Left lung (tissue), 10 donors: ENCODE data around the gene FASTK. TPM values are rescaled to one million over a fixed set of nuclear protein-coding genes. Genes with fewer than 3 reads are reported as not detected.
"Not testable (repeated sequence)": the region's sequence is repeated elsewhere in the genome, so short reads cannot be mapped to it uniquely, and the experiment has no call there.

Experiments used
- ATAC-seq: fragments of 200-7000 bp; cut with Tn5 transposase; one replicate; pipeline ENCODE4 v1.9.1; 2020; ENCODE audit warnings: moderate library complexity
- DNase-seq, 4 donors: peaks; one replicate each; pipeline ENCODE4 v3.0.0-alpha.2; 2013 to 2020
- H3K27ac ChIP-seq, 2 donors: fragments of 200-600 bp; sonication (generic) in 1 of 2; one replicate each; pipeline versions ENCODE4 v1.5.0 to v1.8.0; 2020 to 2021
- H3K27me3 ChIP-seq, 2 donors: fragments of 200-600 bp; sonication (generic) in 1 of 2; one replicate each; pipeline versions ENCODE4 v1.5.0 to v1.8.0; 2020 to 2021
- H3K36me3 ChIP-seq, 2 donors: fragments of 200-600 bp; sonication (generic) in 1 of 2; one replicate each; pipeline versions ENCODE4 v1.5.0 to v1.8.0; 2020 to 2021
- H3K4me1 ChIP-seq, 2 donors: fragments of 200-600 bp; one replicate each; pipeline ENCODE4 v1.8.0; 2021
- H3K4me3 ChIP-seq, 2 donors: fragments of 200-600 bp; sonication (generic) in 1 of 2; one replicate each; pipeline versions ENCODE4 v1.5.0 to v1.8.0; 2020 to 2021; ENCODE audit warnings: mild to moderate bottlenecking in 1 of 2
- H3K9me3 ChIP-seq, 2 donors: fragments of 200-600 bp; sonication (generic) in 1 of 2; one replicate each; pipeline versions ENCODE4 v1.5.0 to v1.8.0; 2020 to 2021
- intact Hi-C, 2 donors: fragments of 100-400 bp; cut with DNase I; formaldehyde crosslinking; loops; one replicate each; pipeline versions ENCODE4 v1.11.2 to v1.14.2; 2022
- polyA plus RNA-seq, 6 donors: library from polyadenylated mRNA; unstranded; fragments of 120-200 nt; gene quantifications; one replicate each; pipeline ENCODE4 v1.2.1, GENCODE V29; 2013; ENCODE audit not compliant: insufficient read length in 6 of 6
- total RNA-seq, 2 donors: library from RNA; stranded (reverse); fragmentation: NEBNext Ultra II Directional; extraction: Animal tissue kit (Norgen Biotek cat#: 25700); gene quantifications; one replicate each; pipeline ENCODE4 v1.2.1, GENCODE V29; 2021
- TF ChIP-seq, protein P1 (sequence below), 2 donors: fragments of 200-600 bp; sonication (generic) in 1 of 2; IDR thresholded peaks; one replicate each; pipeline versions ENCODE4 v1.5.0 to v1.8.0; 2021; ENCODE audit warnings: antibody characterized with exemption in 2 of 2
- donor health status: DM: no; HTN: yes; CAD: no.
- donor health status: DM: no; HTN: no; CAD: no.

FASTK gene
- total and polyA plus RNA-seq, 8 donors, result 38.2 to 65.7 (median 54.1) TPM

DNA sequence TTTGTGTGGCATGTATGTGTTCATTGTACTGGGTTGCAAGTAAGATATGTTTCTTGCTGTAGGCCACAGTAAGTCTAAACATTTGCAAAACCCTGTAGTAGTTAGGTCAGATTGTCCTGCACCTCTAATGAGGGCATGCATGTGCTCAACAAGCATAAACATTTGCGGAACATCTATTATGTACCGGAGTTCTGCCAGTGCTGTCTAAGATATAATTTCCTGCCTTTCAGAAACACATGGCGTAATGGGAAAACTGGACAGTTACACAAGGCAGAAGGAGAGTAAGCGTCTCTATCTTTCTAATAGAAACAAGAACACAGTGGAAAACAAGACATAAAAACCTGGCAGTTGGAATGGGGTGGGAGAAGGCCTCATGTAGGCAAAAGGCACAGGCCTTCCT lies 49.6 kb downstream of the FASTK start:
- DNase-seq (no peak), ATAC-seq (no peak)
- TF ChIP-seq, protein P1, sequence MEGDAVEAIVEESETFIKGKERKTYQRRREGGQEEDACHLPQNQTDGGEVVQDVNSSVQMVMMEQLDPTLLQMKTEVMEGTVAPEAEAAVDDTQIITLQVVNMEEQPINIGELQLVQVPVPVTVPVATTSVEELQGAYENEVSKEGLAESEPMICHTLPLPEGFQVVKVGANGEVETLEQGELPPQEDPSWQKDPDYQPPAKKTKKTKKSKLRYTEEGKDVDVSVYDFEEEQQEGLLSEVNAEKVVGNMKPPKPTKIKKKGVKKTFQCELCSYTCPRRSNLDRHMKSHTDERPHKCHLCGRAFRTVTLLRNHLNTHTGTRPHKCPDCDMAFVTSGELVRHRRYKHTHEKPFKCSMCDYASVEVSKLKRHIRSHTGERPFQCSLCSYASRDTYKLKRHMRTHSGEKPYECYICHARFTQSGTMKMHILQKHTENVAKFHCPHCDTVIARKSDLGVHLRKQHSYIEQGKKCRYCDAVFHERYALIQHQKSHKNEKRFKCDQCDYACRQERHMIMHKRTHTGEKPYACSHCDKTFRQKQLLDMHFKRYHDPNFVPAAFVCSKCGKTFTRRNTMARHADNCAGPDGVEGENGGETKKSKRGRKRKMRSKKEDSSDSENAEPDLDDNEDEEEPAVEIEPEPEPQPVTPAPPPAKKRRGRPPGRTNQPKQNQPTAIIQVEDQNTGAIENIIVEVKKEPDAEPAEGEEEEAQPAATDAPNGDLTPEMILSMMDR (IDR thresholded peaks at IDR 0.05), result no peak
- no peaks in the 10 kb centered on the region for H3K9me3 ChIP-seq
- no peak overlapping the region for H3K4me3 ChIP-seq
- peaks cover 8 to 11% of the 10 kb centered on the region in 2 donors for H3K4me1 ChIP-seq
- no peak overlapping the region for H3K27ac ChIP-seq
- H3K36me3 ChIP-seq, result peaks cover 0 to 27% of the 10 kb centered on the region in 2 donors
- H3K27me3 ChIP-seq, result no peaks in the 10 kb centered on the region
- intact Hi-C loops, result no loop called here

DNA sequence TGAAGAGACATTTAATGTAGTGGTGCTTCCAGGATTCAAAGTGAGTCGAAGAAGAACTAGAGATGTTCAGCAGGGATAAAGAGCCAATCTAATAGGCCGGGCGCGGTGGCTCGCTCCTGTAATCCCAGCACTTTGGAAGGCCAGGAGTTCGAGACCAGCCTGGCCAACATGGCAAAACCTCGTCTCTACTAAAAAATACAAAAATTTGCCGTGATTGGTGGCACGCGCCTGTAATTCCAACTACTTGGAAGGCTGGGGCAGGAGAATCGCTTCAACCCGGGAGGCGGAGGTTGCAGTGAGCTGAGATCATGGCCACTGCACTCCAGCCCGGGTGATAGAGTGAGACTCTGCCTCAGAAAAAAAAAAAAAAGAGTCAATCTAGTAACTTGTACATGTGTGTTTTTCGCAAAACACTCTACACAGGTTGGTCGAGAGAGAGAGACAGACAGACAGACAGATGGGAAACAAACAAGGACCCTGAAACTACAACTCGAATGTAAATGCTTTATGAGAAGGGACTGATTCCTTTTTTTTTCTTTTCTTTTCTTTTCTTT lies 51.6 kb downstream of the FASTK start:
- Histone ChIP-seq H3K36me3 (peaks cover 0 to 7% of the 10 kb centered on the region in 2 donors), H3K27me3 (no peaks in the 10 kb centered on the region), H3K4me1 (peaks cover 8 to 11% of the 10 kb centered on the region in 2 donors), H3K4me3 (peak overlapping the region; percentile 65 to 75), H3K27ac (peak overlapping the region; percentile 81 to 89), H3K9me3 (no peaks in the 10 kb centered on the region)
- TF ChIP-seq, protein P1 (IDR thresholded peaks at IDR 0.05), result no peak
- intact Hi-C loops, result no loop called here
- ATAC-seq, result no peak
- DNase-seq, result no peak

- DNase-seq, result peak; percentile 97 to 100 (median 98)
- TF ChIP-seq, protein P1 (IDR thresholded peaks at IDR 0.05), result peak; percentile 24 to 36
- H3K4me1 ChIP-seq, result peaks cover 8 to 11% of the 10 kb centered on the region in 2 donors
- peaks cover 0 to 6% of the 10 kb centered on the region in 2 donors for H3K27me3 ChIP-seq
- H3K9me3 ChIP-seq, result no peaks in the 10 kb centered on the region
- peak within 1 kb of the TSS; percentile 65 to 75 for H3K4me3 ChIP-seq
- H3K27ac ChIP-seq, result peak within 1 kb of the TSS; percentile 81 to 89
- peaks cover 0 to under 1% of the 10 kb centered on the region in 2 donors for H3K36me3 ChIP-seq
- intact Hi-C loops, result no loop called here
- ATAC-seq, result peak; percentile 95
Observed at GRCh38 chr7:151028131-151028947, 52.3 kb downstream of the FASTK start, which contains the start of gene ABCB8. Gene ABCB8 (plus strand): TSS chr7:151028450. CDS start chr7:151028516, 66 bp downstream.

- H3K9me3 ChIP-seq, H3K27me3 ChIP-seq, ATAC-seq, DNase-seq, intact Hi-C loops, H3K36me3 ChIP-seq: not testable (repeated sequence)
- peaks cover 8 to 11% of the 10 kb centered on the region in 2 donors for H3K4me1 ChIP-seq
- peak overlapping the region; percentile 81 to 89 for H3K27ac ChIP-seq
- peak overlapping the region; percentile 65 to 75 for H3K4me3 ChIP-seq
Observed at GRCh38 chr7:151027728-151028130, 52.9 kb downstream of the FASTK start.

GRCh38 chr7:151026771-151027727 lies 53.6 kb downstream of the FASTK start:
- ATAC-seq, H3K36me3 ChIP-seq, H3K9me3 ChIP-seq, intact Hi-C loops, DNase-seq: not testable (repeated sequence)
- Histone ChIP-seq H3K4me1 (peaks cover 8 to 11% of the 10 kb centered on the region in 2 donors), H3K27ac (peak overlapping the region; percentile 81 to 89), H3K4me3 (peak overlapping the region; percentile 65 to 75), H3K27me3 (peaks cover 0 to 14% of the 10 kb centered on the region in 2 donors)

Other genes with a start within 250 kb of the FASTK start
- under 1 TPM; 0.34 to 0.70 TPM for gene AOC1, start 228.3 kb downstream of the FASTK start, total RNA-seq
- gene AOC1, start 228.3 kb downstream of the FASTK start, polyA plus RNA-seq, result 1 to 10 TPM in 2 of 6 donors, under 1 TPM in 4; 0.47 to 1.2 (median 0.69) TPM
- gene KCNH2, start 102.5 kb downstream of the FASTK start, total RNA-seq, result 1 to 10 TPM in 1 of 2 donors, under 1 TPM in 1; 0.82 to 1.3 TPM
- gene KCNH2, start 102.5 kb downstream of the FASTK start, polyA plus RNA-seq, result 1 to 10 TPM; 2.8 to 5.3 (median 4.3) TPM
- 10 to 100 TPM; 12.1 to 21.8 TPM for gene NOS3, start 89.8 kb downstream of the FASTK start, total RNA-seq
- gene NOS3, start 89.8 kb downstream of the FASTK start, polyA plus RNA-seq, result 10 to 100 TPM in 2 of 6 donors, 1 to 10 TPM in 4; 7.5 to 11.3 (median 9.7) TPM
- gene ATG9B, start 56.3 kb downstream of the FASTK start, total RNA-seq, result under 1 TPM; 0.68 to 0.70 TPM
- gene ATG9B, start 56.3 kb downstream of the FASTK start, polyA plus RNA-seq, result 1 to 10 TPM; 3.4 to 7.1 (median 3.8) TPM
- 10 to 100 TPM; 47.5 to 52.1 TPM for gene ABCB8, start 52.4 kb downstream of the FASTK start, total RNA-seq
- gene ABCB8, start 52.4 kb downstream of the FASTK start, polyA plus RNA-seq, result 10 to 100 TPM; 20.5 to 32.8 (median 22.4) TPM
- 1 to 10 TPM; 2.7 to 3.5 TPM for gene ASIC3, start 32.3 kb downstream of the FASTK start, total RNA-seq
- 1 to 10 TPM; 2.3 to 6.0 (median 3.4) TPM for gene ASIC3, start 32.3 kb downstream of the FASTK start, polyA plus RNA-seq
- 10 to 100 TPM; 15.6 to 17.1 TPM for gene CDK5, start 22.9 kb downstream of the FASTK start, total RNA-seq
- 10 to 100 TPM; 13.8 to 15.7 (median 14.3) TPM for gene CDK5, start 22.9 kb downstream of the FASTK start, polyA plus RNA-seq
- 100 to 1,000 TPM; 191 to 205 TPM for gene SLC4A2, start 21.2 kb downstream of the FASTK start, total RNA-seq
- 100 to 1,000 TPM in 3 of 6 donors, 10 to 100 TPM in 3; 81.7 to 134 (median 100) TPM for gene SLC4A2, start 21.2 kb downstream of the FASTK start, polyA plus RNA-seq
- gene TMUB1, start 2.7 kb upstream of the FASTK start, total RNA-seq, result 10 to 100 TPM; 39.6 to 49.1 TPM
- 10 to 100 TPM; 21.2 to 30.9 (median 23.0) TPM for gene TMUB1, start 2.7 kb upstream of the FASTK start, polyA plus RNA-seq
- gene AGAP3, start 5.7 kb upstream of the FASTK start, total RNA-seq, result 100 to 1,000 TPM; 161 to 167 TPM
- 100 to 1,000 TPM in 2 of 6 donors, 10 to 100 TPM in 4; 83.3 to 103 (median 98.7) TPM for gene AGAP3, start 5.7 kb upstream of the FASTK start, polyA plus RNA-seq
- gene GBX1, start 86.9 kb upstream of the FASTK start, total RNA-seq, result not detected
- gene GBX1, start 86.9 kb upstream of the FASTK start, polyA plus RNA-seq, result under 1 TPM in 3 of 6 donors, not detected in 3; 0.24 to 0.42 (median 0.28) TPM
- gene ASB10, start 106.4 kb upstream of the FASTK start, total RNA-seq, result not detected
- not detected for gene ASB10, start 106.4 kb upstream of the FASTK start, polyA plus RNA-seq
- gene H2BK1, start 129.7 kb upstream of the FASTK start, total RNA-seq, result not detected
- not detected for gene H2BK1, start 129.7 kb upstream of the FASTK start, polyA plus RNA-seq
- gene ABCF2, start 146.4 kb upstream of the FASTK start, total RNA-seq, result 10 to 100 TPM; 27.1 to 40.6 TPM
- gene ABCF2, start 146.4 kb upstream of the FASTK start, polyA plus RNA-seq, result 10 to 100 TPM; 20.3 to 31.6 (median 24.1) TPM
- 10 to 100 TPM; 44.0 to 53.8 TPM for gene CHPF2, start 151.7 kb upstream of the FASTK start, total RNA-seq
- gene CHPF2, start 151.7 kb upstream of the FASTK start, polyA plus RNA-seq, result 10 to 100 TPM; 18.1 to 30.9 (median 21.5) TPM
- 10 to 100 TPM; 45.5 to 49.4 TPM for gene SMARCD3, start 167.9 kb upstream of the FASTK start, total RNA-seq
- gene SMARCD3, start 167.9 kb upstream of the FASTK start, polyA plus RNA-seq, result 100 to 1,000 TPM in 4 of 6 donors, 10 to 100 TPM in 2; 86.2 to 130 (median 107) TPM